Gastroesophageal sphincter (tissue), 4 donors: ENCODE measurements around the gene TIAM2. TPM values are rescaled to one million over a fixed set of nuclear protein-coding genes. Genes with fewer than 3 reads are reported as not detected.

Experiments
- ATAC-seq: fragments of 150-250 bp; one replicate; pipeline ENCODE4 v1.9.1; 2016; ENCODE audit warnings: mild to moderate bottlenecking, moderate library complexity
- H3K27ac ChIP-seq, 4 donors: fragments of 200-600 bp; sonication (generic) in 3 of 4; 1 replicate in 3 of 4; 2 replicates in 1 of 4; pipeline ENCODE4 v1.5.1; 2016 to 2019
- H3K27me3 ChIP-seq: fragments of 200-600 bp; sonication (generic); one replicate; pipeline ENCODE4 v1.5.1; 2019
- H3K36me3 ChIP-seq, 2 donors: fragments of 200-600 bp; sonication (generic); one replicate each; pipeline ENCODE4 v1.5.1; 2019; ENCODE audit warnings: control low read depth in 1 of 2
- H3K4me1 ChIP-seq, 3 donors: fragments of 200-600 bp; sonication (generic); 1 replicate in 2 of 3; 2 replicates in 1 of 3; pipeline ENCODE4 v1.5.1; 2016 to 2019; ENCODE audit warnings: control low read depth in 2 of 3
- H3K4me3 ChIP-seq, 2 donors: fragments of 200-600 bp; sonication (generic); one replicate each; pipeline ENCODE4 v1.5.1; 2019; ENCODE audit warnings: mild to moderate bottlenecking in 1 of 2, moderate library complexity in 1 of 2
- H3K9me3 ChIP-seq, 3 donors: fragments of 200-600 bp; sonication (generic); one replicate each; pipeline ENCODE4 v1.5.1; 2017 to 2019; ENCODE audit warnings: control low read depth in 2 of 3
- CTCF ChIP-seq, 4 experiments: fragments of 200-600 bp in 2 of 4; fragments of 450-650 bp in 2 of 4; sonication (generic) in 1 of 4; IDR thresholded peaks; one replicate each; pipeline ENCODE4 v1.5.1; 2017 to 2019; ENCODE audit warnings: antibody characterized with exemption in 4 of 4, mild to moderate bottlenecking in 2 of 4, moderate library complexity in 2 of 4
- EP300 ChIP-seq: sonication (generic); formaldehyde crosslinking; IDR thresholded peaks from one replicate; pipeline ENCODE4 v1.6.1; 2017; ENCODE audit warnings: antibody characterized with exemption, mild to moderate bottlenecking
- POLR2A ChIP-seq, 2 donors: fragments of 450-650 bp; IDR thresholded peaks; one replicate each; pipeline ENCODE4 v1.6.1; 2017; ENCODE audit warnings: antibody characterized with exemption in 2 of 2, mild to moderate bottlenecking in 2 of 2, moderate library complexity in 1 of 2
- POLR2AphosphoS5 ChIP-seq: sonication (generic); formaldehyde crosslinking; IDR thresholded peaks from one replicate; pipeline ENCODE4 v1.6.1; 2017; ENCODE audit warnings: antibody characterized with exemption
- WGBS, 2 donors: methylation state at CpG; one replicate each; pipeline ENCODE4 v1.1.5; 2018; ENCODE audit warnings: low coverage in 1 of 2; 5-methylcytosine and 5-hydroxymethylcytosine counted together
- total RNA-seq, 4 donors: library from RNA; depleted of rRNA; stranded (reverse); fragments of >200 nt; gene quantifications; one replicate each; pipeline ENCODE4 v1.1.0, GENCODE V29; 2016

Gene TIAM2
- total RNA-seq, 4 donors from 2014 or later: 6.3 to 22.6 (median 14.2) TPM

- Histone ChIP-seq H3K4me1 (no peaks in the 10 kb centered on the region), H3K4me3 (no peak overlapping the region), H3K36me3 (no peaks in the 10 kb centered on the region), H3K9me3 (no peaks in the 10 kb centered on the region), H3K27me3 (no peaks in the 10 kb centered on the region), H3K27ac (no peak overlapping the region)
- no CpG with 5 or more reads among the region's 1 CpG for WGBS, 2 donors
- TF ChIP-seq EP300: no peak
- TF ChIP-seq POLR2AphosphoS5: no peak
- no peak for TF ChIP-seq POLR2A (IDR thresholded peaks at IDR 0.05)
- no peak for TF ChIP-seq CTCF (IDR thresholded peaks at IDR 0.05)
- no peak for ATAC-seq
These were observed 93.7 kb downstream of the TIAM2 start for GRCh38 chr6:155088856-155089255.

DNA sequence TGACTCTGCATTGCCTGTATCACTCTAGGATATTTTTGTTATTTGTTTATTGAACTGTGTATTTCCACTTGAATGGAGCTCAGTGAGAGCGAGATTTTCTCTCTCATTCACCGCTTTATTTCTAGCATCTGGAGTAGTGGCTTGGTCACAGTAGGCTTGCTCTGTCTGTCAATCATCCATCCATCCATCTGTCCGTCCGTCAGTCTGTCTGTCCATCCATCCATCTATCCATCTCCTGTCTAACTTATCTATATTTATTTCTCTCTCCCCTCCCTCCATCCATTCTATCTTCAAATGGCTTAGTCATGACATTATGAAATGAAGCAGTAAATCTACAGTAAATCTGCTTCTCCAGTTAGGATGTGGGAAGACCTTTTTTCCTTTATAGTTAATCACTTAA lies 94.6 kb downstream of the TIAM2 start:
- TF ChIP-seq CTCF (IDR thresholded peaks at IDR 0.05) (no peak), EP300 (no peak), POLR2A (IDR thresholded peaks at IDR 0.05) (no peak), POLR2AphosphoS5 (no peak)
- no peaks in the 10 kb centered on the region for H3K36me3 ChIP-seq
- no peak overlapping the region for H3K4me3 ChIP-seq
- no peak for ATAC-seq
- no peak overlapping the region for H3K27ac ChIP-seq
- no peaks in the 10 kb centered on the region for H3K4me1 ChIP-seq
- no peaks in the 10 kb centered on the region for H3K27me3 ChIP-seq
- H3K9me3 ChIP-seq: no peaks in the 10 kb centered on the region
- WGBS, 2 donors: 96 to 97% methylated on average over 4 of the region's 4 CpGs

DNA sequence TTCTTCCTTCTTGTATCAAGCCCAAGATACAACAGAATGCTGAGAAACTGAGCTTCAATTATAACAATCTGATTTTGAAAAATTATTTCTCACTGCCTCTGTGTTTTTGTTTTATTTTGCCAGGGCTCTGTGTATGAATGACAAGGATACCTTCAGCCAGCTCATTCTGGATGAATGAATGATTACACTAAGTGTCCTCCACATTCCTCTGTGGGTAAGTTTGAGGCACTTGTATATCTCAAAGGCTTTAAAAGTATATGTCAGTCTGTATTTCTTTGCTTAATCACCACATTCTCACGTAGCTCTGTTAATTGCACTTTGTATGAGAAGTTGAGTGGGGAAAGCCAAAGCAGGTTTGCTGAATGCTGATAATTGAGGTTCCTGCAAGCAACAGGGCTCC lies 95.1 kb downstream of the TIAM2 start:
- 44 to 70% methylated on average over 1 of the region's 1 CpG for WGBS, 2 donors
- TF ChIP-seq CTCF (IDR thresholded peaks at IDR 0.05): no peak
- TF ChIP-seq POLR2AphosphoS5: no peak
- no peak for TF ChIP-seq POLR2A (IDR thresholded peaks at IDR 0.05)
- no peak for TF ChIP-seq EP300
- no peak for ATAC-seq
- no peak overlapping the region for H3K27ac ChIP-seq
- no peaks in the 10 kb centered on the region for H3K27me3 ChIP-seq
- no peak overlapping the region for H3K4me3 ChIP-seq
- no peaks in the 10 kb centered on the region for H3K4me1 ChIP-seq
- no peaks in the 10 kb centered on the region for H3K9me3 ChIP-seq
- H3K36me3 ChIP-seq: no peaks in the 10 kb centered on the region

DNA sequence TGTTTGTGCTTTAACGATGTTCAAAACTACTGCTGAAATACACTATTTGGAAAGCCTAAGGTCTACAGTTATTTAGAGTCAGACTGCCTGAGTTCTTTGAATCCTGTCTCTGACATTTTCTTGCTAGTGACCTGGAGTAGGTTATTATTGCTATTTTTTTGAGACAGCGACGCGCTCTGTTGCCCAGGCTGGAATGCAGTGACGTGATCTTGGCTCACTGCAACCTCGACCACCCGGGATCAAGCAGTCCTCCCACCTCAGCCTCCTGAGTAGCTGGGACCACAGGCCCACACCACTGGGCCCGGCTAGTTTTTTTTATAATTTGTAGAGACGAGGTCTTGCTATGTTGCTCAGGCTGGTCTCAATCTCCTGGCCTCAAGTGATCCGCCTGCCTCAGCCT lies 96.6 kb downstream of the TIAM2 start:
- TF ChIP-seq POLR2AphosphoS5 (no peak), EP300 (no peak), POLR2A (IDR thresholded peaks at IDR 0.05) (no peak), CTCF (IDR thresholded peaks at IDR 0.05) (no peak)
- WGBS, 2 donors: 87 to 95% methylated on average over 4 to 5 of the region's 10 CpGs
- Histone ChIP-seq H3K4me3 (no peak overlapping the region), H3K9me3 (no peaks in the 10 kb centered on the region), H3K27ac (no peak overlapping the region), H3K4me1 (no peaks in the 10 kb centered on the region), H3K27me3 (no peaks in the 10 kb centered on the region), H3K36me3 (no peaks in the 10 kb centered on the region)
- ATAC-seq: no peak

DNA sequence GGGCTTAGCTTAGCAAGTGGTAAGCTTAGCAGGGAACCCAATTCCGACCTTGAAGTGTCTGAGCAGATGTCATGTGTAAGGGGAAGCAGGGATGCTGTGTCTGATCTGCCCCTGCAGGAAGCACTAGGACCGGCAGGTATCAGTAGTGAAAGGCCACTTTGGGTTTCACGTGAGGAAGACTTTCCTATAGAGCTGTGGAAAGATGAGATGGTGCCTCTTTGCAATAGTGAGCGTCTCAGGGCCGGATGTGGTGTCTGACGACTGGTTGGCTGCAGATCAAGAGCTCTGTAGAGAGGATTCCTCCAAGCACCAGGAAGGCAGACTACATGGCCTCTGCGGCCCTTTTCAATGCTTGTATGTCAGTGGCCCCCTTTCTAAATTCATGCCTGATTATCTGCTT lies 98.3 kb downstream of the TIAM2 start:
- Histone ChIP-seq H3K27me3 (no peaks in the 10 kb centered on the region), H3K9me3 (no peaks in the 10 kb centered on the region), H3K27ac (no peak overlapping the region), H3K4me1 (no peaks in the 10 kb centered on the region), H3K4me3 (no peak overlapping the region), H3K36me3 (no peaks in the 10 kb centered on the region)
- TF ChIP-seq CTCF (IDR thresholded peaks at IDR 0.05): no peak
- ATAC-seq: no peak
- 86% methylated on average over 6 to 7 of the region's 7 CpGs for WGBS, 2 donors
